Esophagus squamous epithelium (tissue), 5 donors: ENCODE measurements around the gene ARGLU1. TPM values are rescaled to one million over a fixed set of nuclear protein-coding genes. Genes with fewer than 3 reads are reported as not detected.
A peak's percentile ranks its signal among the peaks of the same experiment; 100 is the strongest.

Source experiments
- DNase-seq: peaks from one replicate; lab custom pipeline; 2025; lab: John Stamatoyannopoulos, UW
- H3K27ac ChIP-seq, 4 donors: fragments of 200-600 bp; sonication (generic); one replicate each; pipeline ENCODE4 v1.5.1; 2016 to 2019; ENCODE audit warnings: mild to moderate bottlenecking in 1 of 4
- H3K27me3 ChIP-seq, 4 donors: fragments of 200-600 bp; sonication (generic); 1 replicate in 3 of 4; 2 replicates in 1 of 4; pipeline versions ENCODE4 v1.5.1 to v1.6.0; 2017 to 2021; ENCODE audit warnings: antibody characterized with exemption in 1 of 4
- H3K36me3 ChIP-seq, 3 donors: fragments of 200-600 bp; sonication (generic); one replicate each; pipeline ENCODE4 v1.5.1; 2016 to 2019
- H3K4me1 ChIP-seq, 3 donors: fragments of 200-600 bp; sonication (generic); one replicate each; pipeline ENCODE4 v1.5.1; 2017 to 2019
- H3K4me3 ChIP-seq, 4 donors: fragments of 200-600 bp; sonication (generic); 1 replicate in 3 of 4; 2 replicates in 1 of 4; pipeline ENCODE4 v1.5.1; 2016 to 2019; ENCODE audit warnings: mild to moderate bottlenecking in 2 of 4, moderate library complexity in 1 of 4
- H3K9me3 ChIP-seq, 3 donors: fragments of 200-600 bp; sonication (generic); one replicate each; pipeline ENCODE4 v1.5.1; 2016 to 2019
- CTCF ChIP-seq, 6 experiments: fragments of 450-650 bp in 4 of 6; fragments of 200-600 bp in 2 of 6; sonication (generic) in 2 of 6; IDR thresholded peaks; one replicate each; pipeline ENCODE4 v1.5.1; 2016 to 2019; ENCODE audit warnings: antibody characterized with exemption in 6 of 6, mild to moderate bottlenecking in 4 of 6, moderate library complexity in 4 of 6
- POLR2A ChIP-seq, 4 donors: fragments of 450-650 bp; IDR thresholded peaks; one replicate each; pipeline ENCODE4 v1.6.1; 2017; ENCODE audit warnings: antibody characterized with exemption in 4 of 4, mild to moderate bottlenecking in 4 of 4, moderate library complexity in 3 of 4
- WGBS, 2 donors: methylation state at CpG; one replicate each; pipeline ENCODE4 v1.1.5; 2018; 5-methylcytosine and 5-hydroxymethylcytosine counted together
- intact Hi-C: fragments of 100-400 bp; cut with DNase I; formaldehyde crosslinking; loops from one replicate; pipeline ENCODE4 v1.15.0; 2022
- total RNA-seq, 4 donors: library from RNA; depleted of rRNA; stranded (reverse); fragments of >200 nt; gene quantifications; one replicate each; pipeline ENCODE4 v1.1.0, GENCODE V29; 2016
- donor health status: DM: yes; HTN: yes; CAD: no.

ARGLU1 gene
- total RNA-seq, 4 donors from 2014 or later, result 29.1 to 111 (median 47.3) TPM

GRCh38 chr13:106513025-106513983 lies 54.6 kb downstream of the ARGLU1 start:
- no peak for DNase-seq
- Histone ChIP-seq H3K9me3 (no peaks in the 10 kb centered on the region), H3K27ac (no peak overlapping the region), H3K4me1 (peaks cover 0 to 30% (median 0%) of the 10 kb centered on the region in 3 donors), H3K27me3 (no peaks in the 10 kb centered on the region), H3K4me3 (no peak overlapping the region), H3K36me3 (peaks cover 0 to 26% (median 0%) of the 10 kb centered on the region in 3 donors)
- intact Hi-C loops, result no loop called here
- 46 to 59% methylated on average over 8 of the region's 8 CpGs for WGBS, 2 donors
- TF ChIP-seq CTCF (IDR thresholded peaks at IDR 0.05), result no peak
- no peak for TF ChIP-seq POLR2A (IDR thresholded peaks at IDR 0.05)

- no peak for DNase-seq
- Histone ChIP-seq H3K27me3 (no peaks in the 10 kb centered on the region), H3K36me3 (peaks cover 0 to 31% (median 0%) of the 10 kb centered on the region in 3 donors), H3K4me1 (peaks cover 0 to 27% (median 6%) of the 10 kb centered on the region in 3 donors), H3K27ac (peak overlapping the region in 3 of 4 donors; percentile 4 to 60 (median 26)), H3K4me3 (peak overlapping the region in 2 of 4 donors; percentile 5 to 33), H3K9me3 (no peaks in the 10 kb centered on the region)
- 32 to 36% methylated on average over 10 to 11 of the region's 11 CpGs for WGBS, 2 donors
- intact Hi-C loops, result no loop called here
- TF ChIP-seq POLR2A (IDR thresholded peaks at IDR 0.05) (no peak), CTCF (IDR thresholded peaks at IDR 0.05) (no peak)
Measured at GRCh38 chr13:106507560-106508274, 60.2 kb downstream of the ARGLU1 start.

- intact Hi-C loops, result no loop called here
- WGBS, 2 donors, result 58 to 59% methylated on average over 2 of the region's 2 CpGs
- H3K4me1 ChIP-seq, result peaks cover 0 to 26% (median 6%) of the 10 kb centered on the region in 3 donors
- H3K4me3 ChIP-seq, result no peak overlapping the region
- no peak for TF ChIP-seq POLR2A (IDR thresholded peaks at IDR 0.05)
- no peak for TF ChIP-seq CTCF (IDR thresholded peaks at IDR 0.05)
- no peaks in the 10 kb centered on the region for H3K9me3 ChIP-seq
- no peaks in the 10 kb centered on the region for H3K27me3 ChIP-seq
- DNase-seq, result no peak
- H3K27ac ChIP-seq, result no peak overlapping the region
- peaks cover 0 to 21% (median 0%) of the 10 kb centered on the region in 3 donors for H3K36me3 ChIP-seq
Measured at GRCh38 chr13:106506286-106506685, 61.7 kb downstream of the ARGLU1 start.

- WGBS, 2 donors, result 78 to 88% methylated on average over 4 of the region's 4 CpGs
- TF ChIP-seq CTCF (IDR thresholded peaks at IDR 0.05) (no peak), POLR2A (IDR thresholded peaks at IDR 0.05) (no peak)
Measured at GRCh38 chr13:106505732-106506131, 62.2 kb downstream of the ARGLU1 start.

More at GRCh38 chr13:106505732-106506131, 62.2 kb downstream of the ARGLU1 start:
- no peak overlapping the region for H3K4me3 ChIP-seq
- no peaks in the 10 kb centered on the region for H3K27me3 ChIP-seq
- no peak overlapping the region for H3K27ac ChIP-seq
- no peaks in the 10 kb centered on the region for H3K9me3 ChIP-seq
- H3K4me1 ChIP-seq, result peaks cover 0 to 27% (median 6%) of the 10 kb centered on the region in 3 donors
- intact Hi-C loops, result no loop called here
- DNase-seq, result no peak
- peaks cover 0 to 15% (median 0%) of the 10 kb centered on the region in 3 donors for H3K36me3 ChIP-seq
